Activated CD4-positive, alpha-beta T cell treated with anti-CD3 and anti-CD28 coated beads, Interleukin-2, Interleukin-6, amounts not matched to agents 100 ng/mL and 50 ng/mL, durations not matched to agents 16 hours and 8 hours (primary cell): ENCODE results near the gene ASAP2.

ENCODE experiments used
- DNase-seq: peaks from one replicate; pipeline ENCODE4 v3.0.0-alpha.2; 2020

Gene ASAP2

GRCh38 chr2:9280224-9280623 lies 73.6 kb downstream of the ASAP2 start:
- DNase-seq: no peak

GRCh38 chr2:9281145-9281544 lies 74.5 kb downstream of the ASAP2 start:
- no peak for DNase-seq

DNA sequence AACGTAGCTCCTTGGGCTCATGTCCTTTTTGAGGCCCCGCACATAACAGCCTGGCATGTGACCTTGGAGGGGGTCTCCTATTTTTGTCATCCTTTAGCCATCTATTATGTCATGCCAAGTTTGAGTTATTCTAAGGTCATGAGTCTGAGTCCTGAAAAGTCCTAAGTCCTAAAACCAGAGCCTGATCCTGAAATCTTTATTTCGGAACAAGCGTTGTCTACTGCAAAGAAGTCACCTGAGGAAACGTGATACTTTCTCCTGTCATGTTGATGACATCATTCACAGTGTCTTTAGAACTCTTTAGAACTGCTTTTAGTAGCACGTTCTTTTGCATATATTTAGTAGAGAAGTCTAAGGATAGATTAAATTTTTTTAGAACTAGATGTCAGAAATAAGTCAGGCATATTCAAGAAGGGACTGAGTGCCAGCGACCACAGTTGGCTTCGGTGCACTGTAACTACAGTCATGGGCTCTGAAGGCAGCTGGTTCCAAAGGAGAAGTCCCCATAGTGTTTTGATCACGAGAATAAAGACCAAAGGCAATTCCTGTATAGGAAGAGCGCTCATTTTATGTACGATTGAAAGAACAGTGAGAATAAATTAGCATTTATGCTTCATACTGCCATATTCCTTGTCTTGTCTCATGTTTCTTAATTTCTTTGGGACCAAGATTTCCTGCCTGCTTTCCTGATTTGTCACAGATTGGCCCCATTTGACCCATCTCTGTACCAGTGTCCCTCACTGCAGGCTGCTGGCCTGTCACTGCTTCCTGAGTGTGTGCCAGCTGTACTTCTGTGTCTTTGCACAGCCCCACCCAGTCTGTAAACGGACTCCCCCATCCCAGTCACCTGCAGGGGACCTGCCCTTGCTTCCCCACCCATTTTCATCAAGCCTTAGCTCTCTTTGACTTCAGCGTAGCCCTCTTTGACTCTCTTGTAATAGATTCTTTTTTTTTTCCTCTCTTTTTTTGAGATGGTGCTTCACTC lies 75.8 kb downstream of the ASAP2 start:
- no peak for DNase-seq

DNA sequence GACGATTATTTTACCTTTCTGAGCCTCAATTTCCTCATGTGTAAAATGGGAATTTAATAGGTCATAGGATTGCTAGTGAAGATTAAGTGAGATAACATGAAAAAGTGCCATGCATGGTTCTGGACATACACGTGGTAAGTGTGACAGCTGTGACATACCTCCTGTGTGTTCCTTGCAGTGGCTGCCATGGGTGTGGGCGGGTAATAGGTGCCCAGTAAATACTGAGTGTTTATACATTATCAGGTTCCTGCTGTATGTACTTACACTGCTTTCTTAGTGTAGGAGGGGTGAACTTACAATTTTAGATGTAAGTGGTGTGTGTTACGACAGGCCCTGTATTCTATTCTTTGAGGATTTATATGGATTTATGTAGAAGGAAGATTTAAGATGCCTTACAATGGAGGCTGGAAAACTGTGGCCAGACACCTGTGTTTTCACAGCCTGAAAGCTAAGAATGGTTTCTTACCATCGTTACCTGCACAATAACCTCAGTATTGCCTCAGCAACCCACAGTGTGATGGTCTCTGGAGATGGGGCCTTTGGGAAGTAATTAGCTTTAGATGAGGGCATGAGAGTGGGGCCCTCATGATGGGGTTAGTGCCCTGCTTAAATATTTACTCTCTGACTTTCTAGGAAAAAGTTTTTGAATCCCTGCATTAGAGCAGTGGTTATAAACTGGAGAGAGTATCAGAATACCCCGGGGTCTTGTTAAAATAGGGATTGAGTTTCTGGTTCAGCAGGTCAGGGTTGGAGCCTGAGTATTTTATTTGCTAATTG lies 78.1 kb downstream of the ASAP2 start:
- no peak for DNase-seq

DNA sequence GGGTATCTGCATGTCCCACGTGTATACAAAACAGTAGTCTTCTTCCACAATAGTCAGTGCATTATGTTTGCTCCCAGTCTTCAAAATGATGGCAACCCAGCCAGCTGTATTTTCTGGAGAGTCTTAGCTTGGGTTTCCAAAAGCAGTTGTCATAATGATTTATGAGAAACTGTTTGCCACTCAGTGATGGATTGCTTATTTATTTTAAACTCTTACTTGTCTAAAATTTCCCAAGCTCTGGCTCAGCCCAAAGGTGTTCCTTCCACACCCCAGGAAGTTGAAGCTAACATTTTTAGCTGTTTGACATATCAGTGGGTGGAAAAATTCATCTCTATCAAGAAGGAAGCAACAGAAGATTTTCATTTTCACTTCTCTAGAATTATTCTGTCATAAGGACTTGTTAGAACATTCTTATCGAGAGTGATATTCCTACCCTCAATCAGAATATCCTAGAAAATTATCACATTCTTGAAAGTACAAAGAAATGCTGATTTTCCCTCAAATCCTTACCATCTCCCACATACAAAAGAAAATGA lies 78.8 kb downstream of the ASAP2 start:
- DNase-seq: no peak

DNA sequence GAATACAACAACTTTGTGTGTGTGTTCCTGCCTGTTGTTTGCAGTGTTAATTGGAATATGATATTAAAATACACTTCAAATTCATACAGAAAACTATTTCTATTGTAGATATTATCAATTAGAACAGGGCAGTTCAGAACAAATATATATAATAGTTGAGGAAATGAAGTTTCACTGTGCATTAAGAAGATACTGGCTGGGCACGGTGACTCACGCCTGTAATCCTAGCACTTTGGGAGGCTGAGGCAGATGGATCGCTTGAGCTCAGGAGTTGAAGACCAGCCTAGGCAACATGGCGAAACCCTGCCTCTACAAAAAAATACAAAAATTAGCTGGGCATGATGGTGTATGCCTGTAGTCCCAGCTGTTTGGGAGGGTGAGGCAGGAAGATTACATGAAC lies 79.3 kb downstream of the ASAP2 start:
- no peak for DNase-seq

- DNase-seq: no peak
These were observed 80.2 kb downstream of the ASAP2 start for GRCh38 chr2:9286554-9287399.

DNA sequence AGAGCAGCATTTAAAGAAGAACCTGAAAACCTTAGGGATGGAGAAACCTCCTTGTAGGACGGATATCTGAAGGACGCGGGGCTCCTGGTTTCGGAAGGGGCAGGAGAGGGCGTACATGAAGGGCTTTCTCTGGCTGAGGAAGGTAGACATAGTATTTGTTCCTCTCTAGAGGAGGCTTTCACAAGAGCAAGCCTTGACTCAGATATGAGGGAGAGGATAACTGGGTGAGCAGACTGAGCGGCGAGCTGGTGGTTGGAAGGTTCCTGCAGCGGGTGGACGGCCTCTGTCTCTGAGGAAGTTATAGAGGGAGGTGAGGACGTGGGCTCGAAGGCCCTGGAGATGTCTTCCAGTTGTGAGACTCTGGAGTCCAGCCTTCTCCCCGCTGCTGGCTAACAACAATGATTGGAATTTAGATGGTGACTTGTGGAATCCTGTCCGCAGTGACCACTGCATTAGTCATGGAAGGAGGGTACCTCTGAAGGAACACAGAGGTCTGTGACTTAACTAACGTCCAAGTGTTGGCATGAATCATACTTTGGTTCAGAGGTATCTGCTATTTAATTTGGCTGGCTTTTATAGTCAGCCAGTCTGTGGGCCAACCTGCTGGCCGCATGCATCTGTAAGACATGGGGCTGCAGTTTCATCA lies 80.9 kb downstream of the ASAP2 start:
- DNase-seq: no peak

DNA sequence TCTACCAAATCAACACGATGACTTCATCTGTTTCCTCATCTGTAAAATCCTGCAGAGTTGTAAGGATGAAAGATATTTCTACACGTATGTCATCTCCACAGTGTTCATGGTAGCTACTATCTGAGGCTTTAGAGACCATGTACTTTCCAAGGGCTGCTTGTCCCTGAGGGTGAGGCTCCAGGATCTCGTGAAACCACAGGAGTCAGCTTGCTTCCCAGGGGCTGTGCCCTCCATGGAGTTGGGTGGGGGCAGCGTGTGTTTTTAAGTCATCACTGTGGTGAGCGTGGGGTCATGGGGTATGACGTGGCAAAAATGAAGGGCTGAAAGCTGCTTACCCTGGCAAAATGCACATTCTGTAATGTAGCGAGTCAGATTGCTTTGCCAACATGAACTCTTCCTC lies 81.6 kb downstream of the ASAP2 start:
- DNase-seq: no peak

DNA sequence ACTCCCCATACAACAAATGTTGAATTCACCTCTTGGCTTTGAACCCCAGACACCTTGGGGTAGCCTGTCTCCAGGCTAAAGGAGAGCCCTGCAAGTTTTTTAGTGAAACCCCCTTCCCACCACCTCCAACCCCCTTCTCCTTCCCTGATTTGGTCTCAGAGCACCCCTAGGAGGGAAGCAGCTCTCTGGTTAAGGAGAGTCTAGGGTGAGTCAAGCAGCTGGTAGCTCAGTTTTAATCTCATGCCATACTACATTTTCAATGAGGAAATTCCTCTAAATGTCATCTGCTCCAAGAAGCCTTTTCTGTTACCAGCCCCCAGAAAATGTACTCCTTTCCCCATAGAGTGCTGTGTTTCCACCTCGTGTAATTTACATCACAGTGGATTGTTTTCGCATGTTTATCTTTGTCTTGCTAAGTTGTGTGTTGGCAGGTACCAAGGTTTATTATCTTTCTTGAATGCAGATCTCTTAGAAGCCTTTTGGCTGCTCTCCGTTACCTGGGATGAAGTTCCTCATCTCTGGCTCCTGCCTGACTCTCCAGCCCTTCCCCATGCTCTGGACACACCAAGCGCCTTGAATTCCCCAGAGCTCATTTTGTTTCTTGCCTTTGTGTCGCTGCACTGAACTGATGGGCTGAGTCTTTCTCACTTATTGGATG lies 82.2 kb downstream of the ASAP2 start:
- DNase-seq: no peak

DNA sequence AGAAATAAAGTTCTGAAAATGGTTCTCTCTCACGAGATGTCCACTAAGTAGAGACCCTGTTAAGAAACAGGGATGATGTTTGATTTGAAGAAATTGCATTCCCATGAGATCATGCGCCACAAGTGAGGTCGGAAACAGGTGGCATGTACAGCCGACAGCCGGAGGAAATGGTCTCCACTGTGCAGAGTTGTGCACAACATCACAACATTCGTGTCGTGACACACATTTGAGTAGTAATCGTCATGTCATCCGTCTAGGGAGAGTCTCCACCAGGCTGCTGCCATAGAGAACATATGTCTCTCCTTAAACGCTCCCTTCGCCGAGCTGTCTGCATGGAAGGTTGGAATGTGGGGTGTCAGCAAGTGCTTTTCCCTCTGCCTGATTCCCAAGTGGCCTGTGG lies 84.7 kb downstream of the ASAP2 start:
- no peak for DNase-seq

DNA sequence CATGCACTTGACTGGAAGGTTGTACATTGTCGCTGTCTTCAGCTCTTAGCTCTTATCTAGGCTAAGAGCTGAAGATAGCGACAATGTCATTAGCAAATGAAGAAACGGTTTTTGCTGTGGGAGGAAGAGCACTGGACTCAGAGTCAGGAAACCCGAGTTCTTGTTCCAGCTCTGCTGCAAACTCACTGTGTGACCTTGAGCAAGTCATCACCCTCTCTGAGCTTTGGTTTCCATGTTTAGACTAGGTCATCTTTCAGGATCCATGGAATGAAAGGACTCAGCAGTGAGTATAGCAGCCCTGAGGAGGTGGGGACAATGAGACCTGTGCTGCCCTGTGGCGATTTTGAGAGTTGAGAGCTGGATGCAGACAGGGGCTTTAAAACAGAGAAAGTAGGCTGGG lies 85.3 kb downstream of the ASAP2 start:
- DNase-seq: no peak

GRCh38 chr2:9292426-9292825 lies 85.8 kb downstream of the ASAP2 start:
- DNase-seq: no peak

GRCh38 chr2:9294764-9295163 lies 88.2 kb downstream of the ASAP2 start:
- DNase-seq: no peak

GRCh38 chr2:9296559-9296958 lies 89.9 kb downstream of the ASAP2 start:
- no peak for DNase-seq

DNA sequence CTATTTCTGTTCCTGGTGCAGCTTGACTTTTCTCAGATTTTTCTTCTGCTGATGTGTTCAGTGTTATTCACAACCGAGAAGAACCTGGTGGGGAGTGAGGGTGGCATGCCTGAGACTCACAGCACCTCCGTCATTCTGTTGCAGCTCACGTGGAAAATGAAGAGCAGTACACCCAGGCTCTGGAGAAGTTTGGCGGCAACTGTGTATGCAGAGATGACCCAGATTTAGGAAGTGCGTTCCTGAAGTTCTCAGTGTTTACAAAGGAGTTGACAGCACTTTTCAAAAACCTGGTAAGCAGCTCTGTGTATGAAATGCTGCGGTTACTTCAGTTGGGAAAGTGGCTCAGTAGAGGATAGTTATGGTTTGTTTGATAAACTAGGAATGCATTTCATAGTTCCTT lies 90.5 kb downstream of the ASAP2 start:
- no peak for DNase-seq

DNA sequence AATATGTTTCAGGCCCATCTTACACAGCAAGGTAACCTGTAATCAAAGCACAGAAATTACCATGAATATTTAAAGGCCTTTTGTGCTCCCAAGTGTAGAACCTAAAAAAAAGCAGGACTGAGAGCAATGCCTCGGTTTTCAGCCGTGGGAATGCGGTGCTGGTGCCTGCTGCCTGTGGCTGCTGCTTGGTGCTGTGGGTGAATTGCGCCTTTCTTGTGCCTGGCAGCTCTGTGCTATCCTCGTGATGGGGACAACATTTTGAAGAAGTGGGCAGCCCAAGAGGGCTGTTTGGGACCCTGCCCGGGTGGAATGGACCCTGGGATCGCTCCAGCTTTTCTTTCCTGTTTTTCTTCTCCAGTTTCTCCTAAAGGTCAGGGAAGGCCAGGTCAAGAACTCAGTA lies 91.2 kb downstream of the ASAP2 start:
- DNase-seq: no peak

DNA sequence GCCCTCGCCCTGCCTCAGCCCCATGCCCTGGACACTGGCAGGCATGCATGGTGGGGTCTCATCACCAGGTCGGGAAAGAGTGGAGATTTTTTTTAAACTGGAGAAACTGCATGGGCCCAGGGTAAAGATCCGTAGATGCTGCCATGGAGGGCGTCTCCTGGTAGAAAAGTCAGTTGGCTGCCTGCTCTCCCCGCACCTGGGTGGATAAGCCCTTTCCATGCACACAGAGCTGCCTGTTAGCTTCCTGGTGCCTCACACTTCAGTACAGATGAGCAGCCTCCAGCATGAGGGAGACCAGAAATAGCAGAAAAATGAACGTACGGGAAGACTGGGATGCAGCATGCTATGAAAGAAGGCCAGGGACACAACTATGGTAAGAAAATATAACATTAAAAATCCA lies 92.0 kb downstream of the ASAP2 start:
- no peak for DNase-seq

DNA sequence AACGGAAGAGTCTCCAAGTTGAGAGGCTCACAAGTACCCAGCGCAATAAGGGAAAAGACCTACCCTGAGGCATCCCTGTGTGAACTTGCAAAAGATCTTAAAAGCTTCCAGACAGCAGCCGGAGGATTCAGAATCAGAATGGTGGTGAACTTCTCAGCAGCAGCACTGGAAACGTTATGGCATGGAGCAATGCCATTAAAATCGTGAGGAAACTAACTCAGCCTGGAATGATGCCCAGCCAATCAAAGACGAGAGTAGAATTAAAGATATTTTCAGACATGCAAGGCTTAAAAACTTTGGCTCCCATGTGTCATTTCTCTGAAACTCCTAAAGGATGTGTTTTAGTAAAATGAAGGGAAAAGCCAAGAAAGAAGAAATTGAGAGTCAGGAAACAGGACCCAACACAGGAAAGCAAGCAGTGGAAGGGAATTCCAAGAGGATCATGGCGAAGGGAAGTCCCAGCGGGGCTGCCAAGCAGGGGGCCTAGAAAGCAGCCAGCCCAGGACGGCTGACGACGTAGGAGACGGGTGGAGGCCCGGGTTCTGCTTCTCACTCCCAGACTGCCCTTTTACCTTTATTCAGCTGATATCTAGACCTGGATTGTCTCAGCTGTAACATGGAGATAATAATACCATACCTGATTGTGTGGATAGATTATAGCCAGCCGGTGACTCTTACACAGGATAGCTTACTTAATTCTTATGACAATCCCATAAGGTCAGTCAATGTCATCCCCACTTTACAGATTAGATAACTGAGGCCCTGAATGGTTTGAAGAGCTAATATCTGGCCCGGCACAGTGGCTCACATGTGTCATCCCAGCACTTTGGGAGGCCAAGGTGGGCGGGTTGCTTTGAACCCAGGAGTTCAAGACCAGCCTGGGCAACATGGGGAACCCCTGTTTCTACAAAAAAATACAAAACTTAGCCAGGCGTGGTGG lies 92.8 kb downstream of the ASAP2 start:
- no peak for DNase-seq

GRCh38 chr2:9300214-9300613 lies 93.6 kb downstream of the ASAP2 start:
- DNase-seq: no peak
